Cardiac fibroblast (primary cell): Measurements from ENCODE around the gene GCFC2.

Source experiments
- DNase-seq, 2 donors: peaks; one replicate each; pipeline versions ENCODE4 v3.0.0 to v3.0.0-alpha.2; 2010; ENCODE audit warnings: low read depth in 2 of 2
- H3K4me3 ChIP-seq, 2 donors: replicated peaks in 1 of 2; 1 replicate in 1 of 2; 2 replicates in 1 of 2; pipeline ENCODE4 v1.5.1; 2011; ENCODE audit warnings: low read depth in 2 of 2, low read length in 2 of 2, mild to moderate bottlenecking in 2 of 2, moderate library complexity in 1 of 2
- TF ChIP-seq, protein P1 (sequence below): IDR thresholded peaks from one replicate; pipeline ENCODE4 v1.5.1; 2011; ENCODE audit warnings: low read depth, mild to moderate bottlenecking, low read length, inconsistent platforms

Gene GCFC2

GRCh38 chr2:75632091-75632701 is 78.5 kb downstream of the GCFC2 start:
- DNase-seq = peak in 1 of 2 donors; percentile 30
- TF ChIP-seq, protein P1, sequence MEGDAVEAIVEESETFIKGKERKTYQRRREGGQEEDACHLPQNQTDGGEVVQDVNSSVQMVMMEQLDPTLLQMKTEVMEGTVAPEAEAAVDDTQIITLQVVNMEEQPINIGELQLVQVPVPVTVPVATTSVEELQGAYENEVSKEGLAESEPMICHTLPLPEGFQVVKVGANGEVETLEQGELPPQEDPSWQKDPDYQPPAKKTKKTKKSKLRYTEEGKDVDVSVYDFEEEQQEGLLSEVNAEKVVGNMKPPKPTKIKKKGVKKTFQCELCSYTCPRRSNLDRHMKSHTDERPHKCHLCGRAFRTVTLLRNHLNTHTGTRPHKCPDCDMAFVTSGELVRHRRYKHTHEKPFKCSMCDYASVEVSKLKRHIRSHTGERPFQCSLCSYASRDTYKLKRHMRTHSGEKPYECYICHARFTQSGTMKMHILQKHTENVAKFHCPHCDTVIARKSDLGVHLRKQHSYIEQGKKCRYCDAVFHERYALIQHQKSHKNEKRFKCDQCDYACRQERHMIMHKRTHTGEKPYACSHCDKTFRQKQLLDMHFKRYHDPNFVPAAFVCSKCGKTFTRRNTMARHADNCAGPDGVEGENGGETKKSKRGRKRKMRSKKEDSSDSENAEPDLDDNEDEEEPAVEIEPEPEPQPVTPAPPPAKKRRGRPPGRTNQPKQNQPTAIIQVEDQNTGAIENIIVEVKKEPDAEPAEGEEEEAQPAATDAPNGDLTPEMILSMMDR = no peak
- no peak overlapping the region for H3K4me3 ChIP-seq

DNA sequence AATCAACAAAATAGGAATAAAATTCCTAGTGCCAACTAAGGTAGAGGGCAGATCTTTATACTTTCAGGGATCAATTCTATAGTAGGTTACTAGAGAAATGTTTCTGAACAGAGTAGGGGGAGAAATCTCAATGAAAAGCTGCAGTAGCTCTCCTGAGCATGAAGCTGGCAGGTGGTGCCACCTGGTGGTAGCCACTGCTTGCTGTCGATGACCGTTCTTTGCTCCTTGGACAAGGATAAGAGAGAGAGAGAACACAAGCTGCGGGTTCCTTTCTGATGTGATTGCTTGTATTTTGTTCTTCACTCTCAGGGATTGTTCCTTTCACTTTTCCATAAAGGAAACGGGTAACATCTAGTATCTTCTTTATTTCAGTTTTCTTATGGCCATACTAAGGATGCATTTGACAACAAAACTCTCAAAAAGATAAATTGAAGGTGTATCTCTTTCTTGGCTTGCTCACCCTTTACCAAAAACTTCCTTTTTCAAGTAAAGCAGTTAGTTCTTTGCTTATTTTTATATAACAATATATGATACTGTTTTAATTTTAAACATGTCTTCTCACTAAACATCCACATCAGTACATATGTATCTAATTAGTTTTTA is 82.7 kb downstream of the GCFC2 start:
- TF ChIP-seq, protein P1 = peak; percentile 96
- DNase-seq = peak; percentile 81 to 83

GRCh38 chr2:75622929-75623328 is 87.8 kb downstream of the GCFC2 start:
- TF ChIP-seq, protein P1 = no peak
- no peak overlapping the region for H3K4me3 ChIP-seq

More for the DNA sequence above, 82.7 kb downstream of the GCFC2 start:
- no peak overlapping the region for H3K4me3 ChIP-seq

DNA sequence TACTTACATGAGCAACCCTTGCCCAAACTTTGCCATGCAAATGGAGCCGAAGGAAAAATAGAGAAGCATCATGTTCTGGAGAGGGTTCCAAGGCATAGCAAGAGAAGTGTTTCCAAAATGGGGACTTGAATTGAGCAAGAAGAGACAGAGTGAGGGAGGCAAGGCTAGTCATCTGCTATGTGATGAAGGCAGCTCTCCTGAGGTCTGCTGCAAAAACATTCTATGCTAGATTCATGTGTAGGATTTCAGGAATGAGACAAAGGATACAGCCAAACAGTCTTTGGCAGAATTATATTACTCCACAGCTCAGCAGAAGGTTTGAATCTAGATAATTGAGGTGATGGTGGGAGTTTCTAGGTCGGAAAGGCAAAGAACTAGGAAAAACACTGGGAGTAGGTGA is 88.2 kb downstream of the GCFC2 start:
- DNase-seq = no peak
- no peak overlapping the region for H3K4me3 ChIP-seq
- TF ChIP-seq, protein P1 = no peak

More at GRCh38 chr2:75622929-75623328, 87.8 kb downstream of the GCFC2 start:
- DNase-seq = no peak

GRCh38 chr2:75621228-75621627 is 89.5 kb downstream of the GCFC2 start:
- TF ChIP-seq, protein P1 = no peak
- H3K4me3 ChIP-seq = no peak overlapping the region
- DNase-seq = no peak

- peak in 1 of 2 donors; percentile 50 for DNase-seq
- no peak overlapping the region for H3K4me3 ChIP-seq
- TF ChIP-seq, protein P1 = no peak
Observed at GRCh38 chr2:75619956-75620740, 90.6 kb downstream of the GCFC2 start.
